ENCODE measurements around the gene CCDC57.

Gene CCDC57

DNA sequence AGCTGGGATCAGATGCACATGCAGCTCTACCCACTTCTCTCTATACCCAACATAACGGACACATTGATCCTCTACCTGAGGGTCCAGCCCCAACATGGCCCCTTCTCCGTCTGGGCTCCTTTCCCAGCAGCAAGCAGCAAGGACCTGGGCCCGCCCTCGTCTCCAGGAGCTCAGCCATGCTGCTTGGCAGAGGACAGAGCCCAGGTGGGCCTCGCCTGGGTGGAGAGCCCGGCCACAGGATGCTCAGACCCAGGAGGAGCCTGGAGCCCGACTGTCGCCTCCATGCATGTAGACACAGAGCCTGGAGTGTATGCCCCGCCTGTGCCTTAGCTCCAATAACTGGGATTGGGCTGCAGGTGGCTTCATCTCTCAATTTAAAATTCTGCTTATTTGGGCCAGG lies 57.0 kb downstream of the CCDC57 start:
- no peak for DNase-seq (ENCODE audit: low read depth)
- no peak overlapping the region for H3K4me3 ChIP-seq (ENCODE audit: low read length)
- TF ChIP-seq, protein P1, sequence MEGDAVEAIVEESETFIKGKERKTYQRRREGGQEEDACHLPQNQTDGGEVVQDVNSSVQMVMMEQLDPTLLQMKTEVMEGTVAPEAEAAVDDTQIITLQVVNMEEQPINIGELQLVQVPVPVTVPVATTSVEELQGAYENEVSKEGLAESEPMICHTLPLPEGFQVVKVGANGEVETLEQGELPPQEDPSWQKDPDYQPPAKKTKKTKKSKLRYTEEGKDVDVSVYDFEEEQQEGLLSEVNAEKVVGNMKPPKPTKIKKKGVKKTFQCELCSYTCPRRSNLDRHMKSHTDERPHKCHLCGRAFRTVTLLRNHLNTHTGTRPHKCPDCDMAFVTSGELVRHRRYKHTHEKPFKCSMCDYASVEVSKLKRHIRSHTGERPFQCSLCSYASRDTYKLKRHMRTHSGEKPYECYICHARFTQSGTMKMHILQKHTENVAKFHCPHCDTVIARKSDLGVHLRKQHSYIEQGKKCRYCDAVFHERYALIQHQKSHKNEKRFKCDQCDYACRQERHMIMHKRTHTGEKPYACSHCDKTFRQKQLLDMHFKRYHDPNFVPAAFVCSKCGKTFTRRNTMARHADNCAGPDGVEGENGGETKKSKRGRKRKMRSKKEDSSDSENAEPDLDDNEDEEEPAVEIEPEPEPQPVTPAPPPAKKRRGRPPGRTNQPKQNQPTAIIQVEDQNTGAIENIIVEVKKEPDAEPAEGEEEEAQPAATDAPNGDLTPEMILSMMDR (conservative IDR thresholded peaks at IDR 0.05; ENCODE audit: low read length) = no peak

DNA sequence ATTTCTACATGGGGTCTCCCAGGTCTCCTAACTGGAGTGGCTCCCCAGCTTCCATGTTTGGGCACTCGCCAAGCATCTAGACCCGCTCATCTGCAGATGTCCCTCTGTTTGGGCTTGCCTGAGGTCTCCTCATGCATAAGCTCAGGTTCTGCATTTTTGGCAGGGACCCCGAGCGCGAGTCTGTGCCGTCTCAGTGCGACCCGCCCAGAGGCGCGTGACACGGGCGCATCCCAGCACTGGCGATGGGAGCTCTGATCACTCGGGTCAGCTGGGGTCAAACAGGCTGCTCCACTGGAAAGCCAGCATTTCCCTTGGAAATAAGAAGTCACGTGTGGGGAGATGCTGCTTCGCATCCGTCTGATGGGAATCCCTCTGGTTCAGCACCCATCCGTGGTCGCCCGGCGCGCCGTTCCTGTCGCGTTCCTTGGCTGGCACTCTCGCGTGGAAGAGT lies 57.7 kb downstream of the CCDC57 start:
- H3K4me3 ChIP-seq (ENCODE audit: low read length) = no peak overlapping the region
- TF ChIP-seq, protein P1 (conservative IDR thresholded peaks at IDR 0.05; ENCODE audit: low read length) = no peak
- DNase-seq (ENCODE audit: low read depth) = no peak

DNA sequence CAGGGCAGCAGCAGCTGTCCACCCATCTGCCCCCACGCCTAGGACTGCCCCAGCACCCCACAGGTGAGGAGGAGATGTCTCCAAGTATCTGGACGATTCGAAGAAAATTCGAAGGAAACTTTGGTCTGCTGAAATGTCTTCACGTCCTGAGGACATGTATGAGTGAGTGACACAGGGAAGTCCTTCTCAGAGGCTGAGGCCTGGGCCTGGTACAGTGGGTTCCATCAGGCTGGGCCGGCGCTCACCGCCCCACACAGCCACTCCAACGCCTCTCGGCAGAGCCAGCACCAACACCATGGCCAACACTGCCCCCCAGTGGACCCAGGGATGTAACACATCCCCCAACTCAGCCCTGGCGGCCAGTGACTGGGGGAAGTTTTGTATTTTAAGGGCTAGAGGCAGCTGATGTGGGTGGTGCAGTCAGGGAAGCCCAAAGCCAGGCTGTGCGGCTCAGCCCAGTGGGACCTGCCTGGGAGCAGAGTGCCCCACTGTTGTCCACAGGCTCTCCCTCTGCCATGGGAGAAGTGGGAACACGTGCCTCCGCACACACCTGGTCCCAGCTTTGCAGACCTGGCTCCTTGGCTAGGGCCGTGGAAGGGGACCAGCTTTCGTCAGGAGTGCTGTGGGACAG lies 58.8 kb downstream of the CCDC57 start:
- no peak overlapping the region for H3K4me3 ChIP-seq (ENCODE audit: low read length)
- peak; percentile 57 for DNase-seq (ENCODE audit: low read depth)
- TF ChIP-seq, protein P1 (conservative IDR thresholded peaks at IDR 0.05; ENCODE audit: low read length) = peak; percentile 82

DNA sequence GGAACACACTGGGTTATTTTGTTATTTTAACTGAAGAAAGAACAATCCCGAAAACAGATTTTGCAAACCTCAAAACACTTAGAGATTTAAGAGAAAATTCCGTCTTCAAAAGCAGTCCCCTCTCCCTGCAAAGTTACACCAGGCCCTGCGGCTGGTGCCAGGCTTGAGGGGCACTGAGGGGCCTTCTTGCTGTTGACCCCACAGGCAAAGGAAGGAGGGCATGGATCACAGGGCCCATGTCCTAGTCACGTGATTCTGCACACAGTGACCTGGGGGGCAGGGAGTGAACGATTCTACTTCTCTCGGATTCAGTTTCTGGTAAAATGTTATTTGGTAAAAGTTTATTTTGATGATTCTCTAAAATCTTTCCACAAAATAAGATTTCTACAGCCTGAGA lies 59.3 kb downstream of the CCDC57 start:
- H3K4me3 ChIP-seq (ENCODE audit: low read length) = no peak overlapping the region
- TF ChIP-seq, protein P1 (conservative IDR thresholded peaks at IDR 0.05; ENCODE audit: low read length) = no peak
- no peak for DNase-seq (ENCODE audit: low read depth)

DNA sequence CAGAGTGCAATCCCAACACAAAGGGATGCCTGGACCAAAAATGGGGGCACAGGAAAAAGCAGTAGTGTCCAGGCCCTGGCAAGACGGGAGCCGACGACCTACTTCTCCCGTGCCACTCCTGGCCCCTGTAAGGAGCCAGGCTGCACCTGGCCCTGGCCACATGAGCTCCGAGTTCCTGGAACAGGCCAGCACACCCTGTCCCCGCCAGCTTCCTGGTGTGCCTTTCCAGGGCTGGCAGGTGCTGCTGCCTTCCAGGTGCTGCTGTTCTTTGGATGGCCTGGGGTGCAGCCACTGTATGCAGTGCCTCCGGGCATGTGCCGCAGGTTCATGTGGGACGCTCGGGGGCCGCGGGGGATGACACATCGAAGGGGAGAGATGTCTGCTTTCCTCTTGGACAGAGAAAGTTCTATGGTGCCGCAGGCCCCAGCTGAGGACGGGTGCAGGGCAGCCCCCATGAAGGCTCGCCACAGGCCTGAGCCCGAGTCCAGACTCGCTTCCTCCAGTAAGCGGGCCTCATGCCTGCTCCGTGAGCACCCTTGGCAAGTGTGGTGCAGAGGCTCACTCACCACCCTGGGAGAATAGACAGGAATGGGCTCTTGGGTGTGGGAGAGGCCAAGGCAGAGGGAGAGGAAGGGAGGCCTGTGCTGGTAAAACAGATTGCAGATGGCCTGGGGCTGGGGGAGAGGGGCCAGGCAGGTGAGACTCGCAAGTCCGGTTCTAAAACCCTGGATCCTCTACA lies 59.9 kb downstream of the CCDC57 start:
- TF ChIP-seq, protein P1 (conservative IDR thresholded peaks at IDR 0.05; ENCODE audit: low read length) = no peak
- no peak overlapping the region for H3K4me3 ChIP-seq (ENCODE audit: low read length)
- no peak for DNase-seq (ENCODE audit: low read depth)

DNA sequence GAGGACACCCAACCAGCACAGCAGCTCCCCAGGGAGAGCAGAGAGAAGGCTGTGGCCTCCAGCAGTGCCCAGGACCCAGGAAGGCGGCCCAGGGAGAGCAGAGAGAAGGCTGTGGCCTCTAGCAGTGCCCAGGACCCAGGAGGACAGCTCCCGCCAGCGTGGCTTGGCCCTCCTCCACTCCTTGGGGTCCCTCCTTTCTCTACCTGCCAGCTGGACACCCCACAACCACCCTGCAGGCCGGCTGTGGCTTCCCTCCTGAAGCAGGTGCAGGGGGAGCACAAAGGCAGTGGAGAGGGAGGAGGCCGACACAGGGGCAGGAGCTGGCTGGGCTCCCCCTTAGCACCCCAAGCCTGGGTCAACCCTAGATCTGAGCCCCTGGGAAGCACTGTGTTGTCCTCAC lies 60.5 kb downstream of the CCDC57 start:
- TF ChIP-seq, protein P1 (conservative IDR thresholded peaks at IDR 0.05; ENCODE audit: low read length) = no peak
- no peak overlapping the region for H3K4me3 ChIP-seq (ENCODE audit: low read length)
- no peak for DNase-seq (ENCODE audit: low read depth)
